Neural progenitor cell (in vitro differentiated cells): ENCODE results near the gene LCP1. TPM values are rescaled to one million over a fixed set of nuclear protein-coding genes. Genes with fewer than 3 reads are reported as not detected.

Source experiments
- DNase-seq: peaks from one replicate; pipeline ENCODE4 v3.0.0-alpha.2; 2016; ENCODE audit warnings: low spot score
- H2AFZ ChIP-seq: fragments of 200-600 bp; sonication (generic); replicated peaks from 2 replicates; pipeline ENCODE4 v1.6.1; 2016; ENCODE audit warnings: antibody characterized with exemption
- H3F3A ChIP-seq: fragments of 200-600 bp; sonication (generic); 2 replicates; pipeline ENCODE4 v1.6.1; 2016; ENCODE audit warnings: antibody characterized with exemption, low read depth
- H3K27ac ChIP-seq: fragments of 200-600 bp; sonication (generic); 2 replicates; pipeline ENCODE4 v1.5.1; 2016; ENCODE audit warnings: mild to moderate bottlenecking
- H3K27me3 ChIP-seq: fragments of 200-600 bp; sonication (generic); 2 replicates; pipeline ENCODE4 v1.6.1; 2016; ENCODE audit warnings: mild to moderate bottlenecking, moderate library complexity
- H3K36me3 ChIP-seq: fragments of 200-600 bp; sonication (generic); 2 replicates; pipeline ENCODE4 v1.5.1; 2016
- H3K4me1 ChIP-seq: fragments of 200-600 bp; sonication (generic); 2 replicates; pipeline ENCODE4 v1.6.1; 2016; ENCODE audit warnings: mixed run types
- H3K4me2 ChIP-seq: fragments of 200-600 bp; sonication (generic); 2 replicates; pipeline ENCODE4 v1.6.1; 2016
- H3K4me3 ChIP-seq: fragments of 200-600 bp; sonication (generic); 2 replicates; pipeline ENCODE4 v1.5.1; 2016
- H3K79me2 ChIP-seq: fragments of 200-600 bp; sonication (generic); 2 replicates; pipeline ENCODE4 v1.6.1; 2016; ENCODE audit warnings: low read depth
- H3K9ac ChIP-seq: fragments of 200-600 bp; sonication (generic); 2 replicates; pipeline ENCODE4 v1.6.1; 2016
- H3K9me3 ChIP-seq: fragments of 200-600 bp; sonication (generic); 2 replicates; pipeline ENCODE4 v1.5.1; 2016; ENCODE audit warnings: low read depth
- H4K20me1 ChIP-seq: fragments of 200-600 bp; sonication (generic); 2 replicates; pipeline ENCODE4 v1.6.1; 2016; ENCODE audit warnings: low read depth
- H3K27ac Mint-ChIP-seq: 3 replicates; pipeline ENCODE4 v1.8.0; 2021; ENCODE audit warnings: mixed read lengths
- H3K27me3 Mint-ChIP-seq: 2 replicates; pipeline ENCODE4 v1.8.0; 2022; ENCODE audit warnings: low read depth, mild to moderate bottlenecking, inconsistent platforms, moderate library complexity, mixed read lengths; ENCODE audit not compliant: insufficient read depth
- H3K36me3 Mint-ChIP-seq: 3 replicates; pipeline ENCODE4 v1.8.0; 2021; ENCODE audit warnings: mixed read lengths
- H3K4me1 Mint-ChIP-seq: 3 replicates; pipeline ENCODE4 v1.8.0; 2021; ENCODE audit warnings: mixed read lengths
- H3K4me3 Mint-ChIP-seq: 3 replicates; pipeline ENCODE4 v1.8.0; 2021; ENCODE audit warnings: mild to moderate bottlenecking, moderate library complexity, mixed read lengths
- H3K9me3 Mint-ChIP-seq: 3 replicates; pipeline ENCODE4 v1.8.0; 2020; ENCODE audit warnings: mixed read lengths
- CTCF ChIP-seq: fragments of 200-600 bp; sonication (generic); IDR thresholded peaks from 2 replicates; pipeline ENCODE4 v1.5.1; 2017; ENCODE audit warnings: antibody characterized with exemption, mild to moderate bottlenecking
- EZH2 ChIP-seq: fragments of 200-600 bp; sonication (generic); IDR thresholded peaks from 2 replicates; pipeline ENCODE4 v1.6.1; 2017; ENCODE audit warnings: antibody characterized with exemption, mild to moderate bottlenecking, moderate library complexity
- EZH2phosphoT487 ChIP-seq: fragments of 200-600 bp; sonication (generic); IDR thresholded peaks from 2 replicates; pipeline ENCODE4 v1.6.1; 2017; ENCODE audit warnings: antibody characterized with exemption
- total RNA-seq: library from RNA; depleted of rRNA; stranded (reverse); fragments of >200 nt; gene quantifications from 2 replicates; pipeline ENCODE4 v1.2.3, GENCODE V29; 2015; ENCODE audit warnings: low replicate concordance

LCP1 gene
- total RNA-seq, 1 donor from 2014 or later = 2.2 TPM

GRCh38 chr13:46173656-46174055 is 8.3 kb downstream of the LCP1 start:
- H3K4me1 Mint-ChIP-seq = peaks cover 23% of the 10 kb centered on the region
- H3K4me3 Mint-ChIP-seq = no peak overlapping the region

GRCh38 chr13:46172531-46172991 is 9.4 kb downstream of the LCP1 start:
- no peak overlapping the region for H3K4me3 ChIP-seq
- H3K79me2 ChIP-seq = no peaks in the 10 kb centered on the region
- H3K27ac ChIP-seq = no peak overlapping the region
- no peak overlapping the region for H2AFZ ChIP-seq
- no peak overlapping the region for H3K4me2 ChIP-seq
- DNase-seq = no peak
- H3F3A ChIP-seq = no peaks in the 10 kb centered on the region
- TF ChIP-seq CTCF (no peak), EZH2phosphoT487 (no peak), EZH2 (no peak)
- peaks cover 23% of the 10 kb centered on the region for H3K4me1 Mint-ChIP-seq
- H3K9me3 ChIP-seq = no peaks in the 10 kb centered on the region
- H3K27me3 ChIP-seq = peaks cover 9% of the 10 kb centered on the region
- no peak overlapping the region for H3K27ac Mint-ChIP-seq
- no peaks in the 10 kb centered on the region for H3K36me3 ChIP-seq
- H3K4me1 ChIP-seq = peaks cover 14% of the 10 kb centered on the region
- no peak overlapping the region for H3K4me3 Mint-ChIP-seq
- no peaks in the 10 kb centered on the region for H3K9me3 Mint-ChIP-seq
- H3K27me3 Mint-ChIP-seq = peaks cover 6% of the 10 kb centered on the region
- H4K20me1 ChIP-seq = no peaks in the 10 kb centered on the region
- H3K9ac ChIP-seq = no peak overlapping the region
- H3K36me3 Mint-ChIP-seq = no peaks in the 10 kb centered on the region

More at GRCh38 chr13:46173656-46174055, 8.3 kb downstream of the LCP1 start:
- Mint-ChIP-seq H3K27me3 (peaks cover 6% of the 10 kb centered on the region), H3K9me3 (no peaks in the 10 kb centered on the region), H3K27ac (no peak overlapping the region), H3K36me3 (no peaks in the 10 kb centered on the region)
- H3K79me2 ChIP-seq = no peaks in the 10 kb centered on the region
- H3F3A ChIP-seq = no peaks in the 10 kb centered on the region
- H4K20me1 ChIP-seq = no peaks in the 10 kb centered on the region
- no peak overlapping the region for H3K4me3 ChIP-seq
- no peak overlapping the region for H3K4me2 ChIP-seq
- H3K9ac ChIP-seq = no peak overlapping the region
- no peaks in the 10 kb centered on the region for H3K9me3 ChIP-seq
- no peak overlapping the region for H2AFZ ChIP-seq
- H3K4me1 ChIP-seq = peaks cover 14% of the 10 kb centered on the region
- H3K27ac ChIP-seq = no peak overlapping the region
- peaks cover 9% of the 10 kb centered on the region for H3K27me3 ChIP-seq
- TF ChIP-seq CTCF = no peak
- TF ChIP-seq EZH2 = no peak
- TF ChIP-seq EZH2phosphoT487 = no peak
- H3K36me3 ChIP-seq = no peaks in the 10 kb centered on the region
- no peak for DNase-seq

GRCh38 chr13:46171739-46172138 is 10.2 kb downstream of the LCP1 start:
- peaks cover 14% of the 10 kb centered on the region for H3K4me1 ChIP-seq
- H3K36me3 ChIP-seq = no peaks in the 10 kb centered on the region
- H3K79me2 ChIP-seq = no peaks in the 10 kb centered on the region
- H3K4me3 ChIP-seq = no peak overlapping the region
- no peaks in the 10 kb centered on the region for H3K9me3 ChIP-seq
- no peak overlapping the region for H3K9ac ChIP-seq
- no peak overlapping the region for H3K27ac ChIP-seq
- H3K36me3 Mint-ChIP-seq = no peaks in the 10 kb centered on the region
- no peak overlapping the region for H3K4me3 Mint-ChIP-seq
- no peak for DNase-seq
- H3K27ac Mint-ChIP-seq = no peak overlapping the region
- no peak overlapping the region for H3K4me2 ChIP-seq
- H3K9me3 Mint-ChIP-seq = no peaks in the 10 kb centered on the region
- H3K4me1 Mint-ChIP-seq = peaks cover 23% of the 10 kb centered on the region
- TF ChIP-seq EZH2phosphoT487 = no peak
- TF ChIP-seq EZH2 = no peak
- TF ChIP-seq CTCF = no peak
- H3K27me3 Mint-ChIP-seq = peaks cover 11% of the 10 kb centered on the region
- H3F3A ChIP-seq = no peaks in the 10 kb centered on the region
- H4K20me1 ChIP-seq = no peaks in the 10 kb centered on the region
- peaks cover 9% of the 10 kb centered on the region for H3K27me3 ChIP-seq
- no peak overlapping the region for H2AFZ ChIP-seq
